ENCODE results near the gene BLTP2.
"Not testable (repeated sequence)": the region's sequence is repeated elsewhere in the genome, so short reads cannot be mapped to it uniquely, and the experiment has no call there.

Gene BLTP2

DNA sequence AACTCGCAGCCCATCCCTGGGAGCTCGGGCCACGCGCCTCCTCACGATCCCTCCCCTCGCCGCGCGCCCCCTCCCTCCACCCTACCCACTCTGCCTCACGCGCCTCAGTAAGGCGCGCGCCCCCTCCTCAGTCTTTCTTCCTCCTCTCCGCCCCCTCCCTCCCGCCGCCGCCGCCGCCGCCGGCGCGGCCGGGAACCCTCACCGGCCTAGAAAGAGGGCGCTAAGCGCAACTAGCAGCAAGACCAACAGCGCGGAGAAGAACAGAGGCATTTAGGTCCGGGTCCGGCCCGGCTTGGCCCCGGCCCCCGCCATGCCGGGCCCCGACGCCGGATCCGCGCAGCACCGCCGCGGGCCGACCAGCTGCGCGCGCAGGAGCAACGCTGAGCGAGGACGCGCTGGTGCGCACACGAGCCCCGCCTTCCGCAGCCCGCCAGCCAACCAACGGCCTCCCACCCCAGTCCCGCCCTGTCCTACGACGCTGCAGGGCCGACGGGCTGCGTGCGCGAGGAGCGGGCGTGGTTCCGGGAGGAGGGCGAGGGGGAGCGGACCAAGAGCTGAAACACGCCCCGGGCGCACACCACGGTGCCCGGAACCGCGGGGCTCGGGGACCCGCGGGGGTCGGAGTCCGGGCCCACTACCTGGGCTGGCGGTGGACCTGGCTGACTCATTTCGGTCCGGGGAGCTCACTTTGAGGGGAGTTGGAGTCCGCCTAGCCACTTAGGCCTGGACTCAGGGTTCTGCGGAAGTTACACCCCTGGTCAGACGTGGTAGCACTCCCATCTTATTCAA is at the start of gene BLTP2:
Gene BLTP2, minus strand, starts transcription at position 372 of the 789 bp plus-strand sequence. Its CDS starts 102 bp downstream, at position 270.
- DNase-seq: peak; percentile 95

DNA sequence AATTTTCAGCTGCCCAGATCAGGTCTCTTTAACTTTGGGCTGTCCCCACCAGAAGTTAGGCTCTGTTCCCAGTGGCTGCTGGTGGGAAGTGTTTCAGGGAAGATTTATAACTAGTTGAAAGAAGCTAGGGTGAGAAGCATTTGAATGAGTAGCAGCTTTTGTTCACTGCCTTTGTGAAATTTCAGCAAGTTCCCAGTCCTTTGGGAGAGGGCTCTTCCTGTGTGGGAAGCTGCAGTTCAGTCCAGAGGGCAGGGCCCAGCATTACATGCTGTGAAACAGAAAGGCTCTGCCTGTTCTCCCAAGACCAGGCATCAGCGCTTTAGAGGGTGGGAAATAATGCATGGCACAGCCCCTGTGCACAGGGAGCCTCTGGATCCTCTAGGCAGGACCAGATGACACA is 48.9 kb upstream of the BLTP2 start:
- DNase-seq: no peak

DNA sequence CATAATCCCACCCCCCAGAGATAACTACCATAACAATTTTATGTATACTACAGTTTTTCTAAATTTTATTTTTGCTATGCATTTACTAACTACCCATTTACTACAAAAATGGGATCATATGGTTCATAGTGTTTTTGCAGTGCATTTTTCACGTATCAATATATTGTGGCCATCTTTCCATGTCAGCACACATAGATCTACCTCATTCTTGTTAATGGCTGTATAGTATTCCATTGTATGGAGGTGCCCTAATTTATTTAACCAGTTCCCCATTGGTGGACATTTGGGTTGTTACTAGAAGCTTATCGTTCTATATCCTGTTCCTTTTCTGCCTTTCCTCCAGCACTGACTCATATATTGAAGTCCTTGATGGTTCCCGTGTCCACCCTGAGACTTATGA is 44.1 kb upstream of the BLTP2 start:
- DNase-seq: no peak

DNA sequence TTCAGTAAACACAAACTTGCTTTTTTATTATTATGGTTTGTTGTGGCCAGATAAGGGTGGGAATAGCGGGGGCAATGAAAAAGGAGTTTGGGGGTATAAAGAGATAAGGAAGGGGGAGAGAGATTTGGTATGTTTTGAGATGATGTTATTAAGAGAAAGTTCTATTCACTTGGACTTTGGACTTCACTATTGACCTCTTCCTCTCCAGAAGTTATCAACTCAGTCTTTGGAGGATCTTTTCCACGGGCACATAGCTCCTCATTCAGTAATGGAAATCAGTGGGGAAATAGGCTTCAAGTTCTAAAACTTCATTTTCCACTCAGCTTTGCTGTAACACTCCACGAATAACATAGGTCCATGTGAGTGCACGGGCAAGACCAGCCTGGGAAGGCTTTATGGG is 43.5 kb upstream of the BLTP2 start:
- no peak for DNase-seq

DNA sequence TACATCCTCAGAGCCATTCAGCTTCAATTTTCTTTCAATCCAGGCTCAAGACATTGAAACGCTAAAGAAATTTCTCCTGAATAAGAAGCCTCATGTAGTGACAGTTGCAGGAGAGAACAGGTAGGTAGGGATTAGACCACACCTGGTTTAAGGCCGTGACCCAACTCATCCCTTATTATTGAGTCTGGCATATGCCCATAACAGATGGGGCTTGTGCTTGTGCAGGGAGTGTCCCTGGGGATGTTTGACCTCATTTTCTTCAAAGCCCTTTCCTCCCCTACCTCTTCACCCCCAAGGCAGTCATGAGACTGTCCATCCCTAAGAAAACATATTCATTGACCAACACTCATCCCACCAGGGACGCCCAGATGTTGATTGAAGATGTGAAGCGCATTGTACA is 41.3 kb upstream of the BLTP2 start:
- DNase-seq: no peak

DNA sequence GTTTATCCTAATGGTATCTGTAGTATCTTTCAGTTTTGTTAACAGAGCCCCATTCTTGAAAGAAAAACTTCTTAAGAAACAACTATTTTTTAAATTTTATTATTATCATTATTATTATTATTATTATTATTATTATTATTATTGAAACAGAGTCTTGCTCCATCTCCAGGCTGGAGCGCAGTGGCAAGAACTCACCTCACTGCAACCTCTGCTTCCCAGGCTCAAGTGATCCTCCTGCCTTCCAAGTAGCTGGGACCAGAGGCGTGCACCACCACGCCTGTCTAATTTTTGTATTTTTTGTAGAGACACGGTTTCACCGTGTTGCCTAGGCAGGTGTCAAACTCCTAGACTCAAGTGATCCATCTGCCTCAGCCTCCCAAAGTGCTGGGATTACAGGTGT is 40.4 kb upstream of the BLTP2 start:
- DNase-seq: no peak

DNA sequence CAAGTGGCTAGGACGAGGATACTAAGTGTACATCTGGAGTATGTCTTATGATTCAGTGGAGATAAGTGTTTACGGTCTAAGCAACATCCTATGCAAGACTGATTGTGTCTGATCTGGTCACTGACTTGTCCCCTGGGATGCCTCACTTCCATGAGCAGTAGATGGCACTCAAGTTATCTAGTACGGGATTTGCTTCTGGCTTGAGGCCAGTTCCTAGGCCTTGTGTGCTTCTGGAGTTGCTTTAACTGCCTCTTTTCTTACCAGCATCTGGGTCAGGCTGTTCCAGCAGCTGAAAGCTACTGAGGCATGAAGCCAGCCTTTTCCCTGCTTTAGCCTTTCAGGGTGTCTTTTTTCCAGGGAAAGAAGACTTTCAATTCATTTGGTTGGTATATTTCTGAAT is 40.0 kb upstream of the BLTP2 start:
- no peak for DNase-seq

DNA sequence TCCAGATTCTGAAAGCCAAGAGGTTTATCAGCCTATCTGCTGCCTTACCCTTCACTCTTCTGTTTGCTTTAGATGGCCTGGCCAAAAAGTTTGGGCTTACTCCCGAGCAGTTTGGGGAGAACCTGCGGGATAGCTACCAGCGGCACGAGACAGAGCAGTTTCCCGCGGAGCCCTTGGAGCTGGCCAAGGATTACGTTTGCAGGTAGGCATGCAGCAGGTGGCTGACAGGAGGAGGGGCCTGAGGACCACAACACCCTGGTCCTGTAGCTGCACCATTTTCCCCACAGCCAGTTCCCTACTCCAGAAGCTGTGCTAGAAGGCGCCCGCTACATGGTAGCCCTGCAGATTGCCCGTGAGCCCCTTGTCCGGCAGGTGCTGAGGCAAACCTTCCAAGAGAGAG is 37.7 kb upstream of the BLTP2 start:
- DNase-seq: no peak

DNA sequence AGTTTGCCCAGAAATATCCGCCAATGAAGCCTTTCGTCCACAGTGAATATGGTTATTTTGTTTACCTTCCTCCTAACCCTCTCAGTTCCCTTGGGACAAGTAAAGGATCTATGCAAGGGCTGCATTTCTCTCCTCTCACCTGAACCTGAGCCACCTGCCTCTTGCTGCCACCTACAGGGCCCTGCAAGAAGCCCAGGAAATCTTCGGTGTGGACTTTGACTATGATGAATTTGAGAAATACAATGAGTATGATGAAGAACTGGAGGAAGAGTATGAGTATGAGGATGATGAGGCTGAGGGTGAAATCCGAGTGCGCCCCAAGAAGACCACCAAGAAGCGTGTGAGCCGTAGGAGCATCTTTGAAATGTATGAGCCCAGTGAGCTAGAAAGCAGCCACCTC is 31.0 kb upstream of the BLTP2 start:
- DNase-seq: no peak

DNA sequence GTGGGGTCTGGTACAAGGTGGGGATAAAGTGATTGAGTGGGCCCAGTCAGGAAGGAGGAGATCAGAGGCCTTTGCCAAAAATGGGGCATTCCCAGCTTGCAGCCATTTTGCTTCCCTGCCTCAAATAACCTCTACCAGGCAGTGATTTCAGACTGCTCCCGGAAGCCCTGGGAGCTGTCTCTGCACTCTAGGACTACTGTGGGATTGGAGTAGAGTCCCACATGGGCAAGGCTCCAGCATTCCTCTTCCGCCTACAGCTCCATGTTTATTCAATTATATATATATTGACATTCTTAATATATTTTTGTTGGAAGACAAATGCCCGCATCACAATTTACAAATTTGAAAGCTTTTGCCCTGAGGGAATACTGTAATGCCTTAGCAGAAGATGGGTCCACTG is 30.5 kb upstream of the BLTP2 start:
- no peak for DNase-seq

DNA sequence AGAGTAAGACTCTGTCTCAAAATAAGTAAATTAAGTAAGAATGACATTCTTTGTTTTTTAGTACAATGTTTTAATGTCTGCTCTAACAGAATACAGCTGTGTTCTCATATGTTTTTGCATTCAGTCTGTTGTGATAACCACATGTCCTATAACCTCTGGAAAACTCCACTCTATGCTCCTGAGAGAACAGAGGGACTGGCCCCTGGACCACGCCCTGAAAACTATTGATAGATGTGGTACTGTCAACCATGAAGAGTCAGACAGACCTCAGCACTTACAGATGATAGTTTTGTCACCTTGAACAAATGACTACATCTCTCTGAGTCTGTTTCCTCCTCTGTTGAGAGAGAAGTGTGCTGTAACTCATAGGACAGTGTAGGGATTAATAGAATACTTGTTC is 25.0 kb upstream of the BLTP2 start:
- no peak for DNase-seq

DNA sequence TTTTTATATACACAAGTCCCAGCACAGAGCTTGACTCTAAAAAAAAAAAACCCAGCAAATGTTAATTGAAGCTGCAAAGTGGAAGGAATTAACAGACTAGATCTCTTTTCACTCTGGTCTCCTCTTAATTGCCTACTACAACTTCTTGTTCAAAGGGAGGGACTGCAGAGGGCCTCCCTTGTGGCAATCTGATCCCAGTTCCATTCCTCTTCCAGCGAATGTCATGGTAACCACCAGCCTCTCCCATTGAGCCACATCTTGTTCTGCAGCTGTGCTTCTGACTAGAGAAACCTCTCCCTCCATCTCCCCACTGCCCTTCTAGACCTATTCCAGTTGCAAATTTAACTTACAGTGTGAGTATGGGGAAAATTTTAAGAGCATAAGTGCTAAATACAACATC is 22.9 kb upstream of the BLTP2 start:
- DNase-seq: no peak

DNA sequence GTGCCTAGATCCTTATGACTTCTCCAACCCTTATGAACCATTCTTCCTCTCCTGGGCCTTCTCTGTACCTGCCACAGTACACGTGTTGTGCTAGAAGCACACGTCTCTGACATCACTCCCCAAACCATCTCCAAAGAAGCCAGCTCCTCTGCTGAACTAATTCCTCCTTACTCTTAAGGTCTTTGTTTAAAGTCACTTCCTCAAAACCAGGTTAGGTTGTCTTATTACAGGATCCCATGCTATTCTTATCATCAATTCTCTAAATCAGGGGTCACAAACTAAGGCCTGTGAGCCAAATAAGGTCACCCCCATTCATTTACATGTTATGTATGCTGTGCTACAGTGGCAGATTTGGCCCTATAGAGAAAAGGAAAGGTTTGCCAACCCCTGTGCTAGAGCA is 21.0 kb upstream of the BLTP2 start:
- no peak for DNase-seq

DNA sequence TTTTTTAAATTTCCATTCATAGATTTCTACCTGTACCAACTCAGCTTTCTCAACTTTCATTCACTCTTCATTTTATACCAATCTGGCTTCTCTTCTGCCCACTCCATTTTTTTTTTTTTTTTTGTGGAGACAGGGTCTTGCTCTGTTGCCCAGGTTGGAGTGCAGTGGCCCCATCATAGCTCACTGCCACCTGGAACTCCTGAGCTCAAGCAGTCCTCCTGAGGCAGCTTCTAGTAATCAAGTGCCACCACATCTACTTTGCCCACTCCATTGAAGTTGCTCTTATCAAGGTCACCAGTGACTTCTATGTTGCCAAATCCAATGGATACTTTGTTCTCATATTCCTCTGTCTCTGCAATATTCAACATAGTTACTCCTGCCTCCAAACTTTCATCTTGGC is 18.8 kb upstream of the BLTP2 start:
- DNase-seq: no peak

DNA sequence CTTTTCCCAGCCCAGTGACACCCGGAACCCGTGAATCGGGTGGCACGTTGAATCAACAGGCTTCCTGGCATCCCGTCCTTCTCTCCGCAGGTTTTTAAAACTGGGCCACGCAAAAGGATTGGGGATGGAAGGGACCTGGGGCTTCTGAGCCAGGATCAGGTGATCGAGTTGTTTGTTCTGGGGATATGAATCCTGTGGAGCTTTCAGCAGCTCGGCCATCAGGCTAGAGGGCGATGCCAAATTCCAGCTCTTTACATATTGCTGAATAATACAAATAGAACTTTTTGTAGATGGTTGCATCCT is 17.5 kb upstream of the BLTP2 start:
- DNase-seq: no peak

DNA sequence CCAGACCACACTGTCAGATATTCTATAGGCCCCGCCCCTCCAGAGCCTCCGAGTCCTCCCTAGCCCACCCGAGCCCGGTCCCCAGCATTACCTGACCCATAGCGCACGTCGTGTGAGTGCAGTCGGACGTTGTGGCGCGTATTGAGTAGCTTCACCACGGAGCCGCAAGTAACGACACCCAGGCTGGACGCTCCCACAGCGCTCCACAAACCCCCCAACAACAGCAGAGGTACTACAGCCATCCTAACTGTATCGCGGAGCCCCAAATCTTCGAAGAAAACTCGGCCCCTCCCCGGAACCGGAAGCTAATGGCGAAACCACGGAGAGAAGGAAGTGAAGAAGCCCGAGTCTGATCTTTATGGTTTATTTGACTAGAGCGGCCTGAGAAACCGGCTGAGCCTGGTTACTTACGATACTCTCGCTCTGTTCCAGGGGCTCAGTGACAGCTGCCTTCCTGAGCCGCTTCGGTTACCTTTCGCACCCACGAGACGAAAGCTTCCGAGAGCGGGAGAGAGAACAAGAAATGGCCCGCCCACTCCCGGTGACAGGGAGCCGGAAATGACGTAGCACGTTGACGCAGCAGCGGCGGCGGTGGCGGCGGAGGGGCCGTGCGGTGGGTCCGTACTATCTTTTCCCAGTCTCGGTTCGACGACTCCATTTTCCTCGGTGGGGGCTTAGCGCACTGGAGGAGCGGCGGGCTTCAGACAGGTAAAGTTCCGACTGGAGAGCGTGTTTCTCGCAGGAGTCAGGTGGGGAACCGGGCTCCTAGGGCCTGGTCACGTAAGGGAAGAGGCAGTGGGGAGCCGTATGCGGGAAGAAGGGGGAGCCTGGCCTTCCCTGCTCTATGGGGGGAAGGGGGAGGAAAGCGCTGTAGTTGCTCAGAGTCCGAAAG is 16.9 kb upstream of the BLTP2 start, which contains the start of the genes SDF2 and SUPT6H:
Gene SDF2, minus strand, starts transcription at position 272 of the 892 bp plus-strand sequence. Its CDS starts 30 bp downstream, at position 242.
Gene SUPT6H, plus strand, starts transcription at position 571 of the 892 bp plus-strand sequence. CDS start 11,197 bp downstream, outside the sequence.
- DNase-seq: peak; percentile 80

DNA sequence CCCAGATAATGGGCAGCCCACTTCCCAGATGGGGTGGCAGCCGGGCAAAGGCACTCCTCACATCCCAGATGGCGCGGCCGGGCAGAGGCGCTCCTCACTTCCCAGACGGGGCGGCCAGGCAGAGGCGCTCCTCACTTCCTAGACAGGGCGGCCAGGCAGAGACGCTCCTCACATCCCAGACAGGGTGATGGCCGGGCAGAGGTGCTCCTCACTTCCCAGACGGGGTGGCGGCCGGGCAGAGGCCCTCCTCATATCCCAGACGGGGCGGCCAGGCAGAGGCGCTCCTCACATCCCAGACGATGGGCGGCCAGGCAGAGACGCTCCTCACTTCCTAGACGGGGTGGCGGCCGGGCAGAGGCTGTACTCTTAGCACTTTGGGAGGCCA is 14.5 kb upstream of the BLTP2 start:
- DNase-seq: not testable (repeated sequence)

DNA sequence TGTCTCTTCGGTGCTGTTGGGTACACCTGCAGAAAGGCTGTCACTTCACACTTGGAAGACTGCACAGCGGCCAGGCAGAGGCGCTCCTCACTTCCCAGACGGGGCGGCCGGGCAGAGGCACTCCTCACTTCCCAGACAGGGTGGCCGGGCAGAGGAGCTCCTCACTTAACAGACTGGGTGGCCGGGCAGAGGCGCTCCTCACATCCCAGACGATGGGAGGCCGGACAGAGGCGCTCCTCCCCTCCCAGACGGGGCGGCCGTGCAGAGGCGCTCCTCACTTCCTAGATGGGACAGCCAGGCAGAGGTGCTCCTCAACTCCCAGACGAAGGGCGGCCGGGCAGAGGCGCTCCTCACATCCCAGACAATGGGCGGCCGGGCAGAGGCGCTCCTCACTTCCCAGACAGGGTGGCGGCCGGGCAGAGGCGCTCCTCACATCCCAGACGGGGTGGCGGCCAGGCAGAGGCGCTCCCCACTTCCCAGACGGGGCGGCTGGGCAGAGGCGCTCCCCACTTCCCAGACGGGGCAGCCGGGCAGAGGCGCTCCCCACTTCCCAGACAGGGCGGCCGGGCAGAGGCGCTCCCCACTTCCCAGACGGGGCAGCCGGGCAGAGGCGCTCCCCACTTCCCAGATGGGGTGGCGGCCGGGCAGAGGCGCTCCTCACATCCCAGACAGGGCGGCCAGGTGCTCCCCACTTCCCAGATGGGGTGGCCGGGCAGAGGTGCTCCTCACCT is 14.0 kb upstream of the BLTP2 start:
- DNase-seq: not testable (repeated sequence)

DNA sequence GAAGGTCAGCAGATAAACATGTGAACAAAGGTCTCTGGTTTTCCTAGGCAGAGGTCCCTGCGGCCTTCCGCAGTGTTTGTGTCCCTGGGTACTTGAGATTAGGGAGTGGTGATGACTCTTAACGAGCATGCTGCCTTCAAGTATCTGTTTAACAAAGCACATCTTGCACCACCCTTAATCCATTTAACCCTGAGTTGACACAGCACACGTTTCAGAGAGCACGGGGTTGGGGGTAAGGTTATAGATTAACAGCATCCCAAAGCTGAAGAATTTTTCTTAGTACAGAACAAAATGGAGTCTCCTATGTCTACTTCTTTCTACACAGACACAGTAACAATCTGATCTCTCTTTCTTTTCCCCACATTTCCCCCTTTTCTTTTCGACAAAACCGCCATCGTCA is 13.4 kb upstream of the BLTP2 start:
- not testable (repeated sequence) for DNase-seq

DNA sequence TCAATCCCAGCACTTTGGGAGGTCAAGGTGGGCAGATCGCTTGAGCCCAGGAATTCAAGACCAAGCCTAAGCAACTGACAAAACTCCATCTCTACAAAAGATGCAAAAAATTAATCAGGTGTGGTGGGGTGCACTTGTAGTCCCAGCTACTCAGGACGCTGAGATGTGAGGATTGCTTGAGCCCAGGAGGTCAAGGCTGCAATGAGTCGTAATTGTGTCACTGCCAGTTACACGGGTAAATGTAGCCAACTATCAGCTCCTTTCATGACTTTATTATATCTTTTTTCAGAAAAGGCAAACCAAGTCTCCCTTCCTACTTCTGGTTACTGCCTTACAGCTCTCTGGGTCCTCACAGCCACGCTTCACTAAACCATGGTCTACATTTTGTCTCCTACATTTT is 12.8 kb upstream of the BLTP2 start:
- no peak for DNase-seq

DNA sequence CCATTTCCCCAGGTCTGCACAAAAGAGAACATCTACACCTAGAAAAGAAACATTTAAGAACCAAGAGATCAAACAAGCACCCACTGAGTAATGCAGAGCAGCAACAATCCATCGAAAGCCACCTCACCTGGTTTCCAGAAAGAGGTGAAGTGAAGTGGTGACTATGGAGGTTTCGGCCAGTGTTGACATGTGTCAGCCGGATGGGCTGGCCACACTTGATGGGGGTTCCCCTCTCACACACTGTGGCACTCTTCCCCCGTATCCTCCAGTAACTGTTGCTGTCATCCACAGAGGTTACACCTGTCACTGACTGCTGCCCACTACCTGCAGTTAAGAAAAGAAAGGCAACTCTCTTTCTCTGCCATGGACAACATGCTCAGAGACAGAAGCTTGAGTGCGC is 10.2 kb upstream of the BLTP2 start:
- no peak for DNase-seq

DNA sequence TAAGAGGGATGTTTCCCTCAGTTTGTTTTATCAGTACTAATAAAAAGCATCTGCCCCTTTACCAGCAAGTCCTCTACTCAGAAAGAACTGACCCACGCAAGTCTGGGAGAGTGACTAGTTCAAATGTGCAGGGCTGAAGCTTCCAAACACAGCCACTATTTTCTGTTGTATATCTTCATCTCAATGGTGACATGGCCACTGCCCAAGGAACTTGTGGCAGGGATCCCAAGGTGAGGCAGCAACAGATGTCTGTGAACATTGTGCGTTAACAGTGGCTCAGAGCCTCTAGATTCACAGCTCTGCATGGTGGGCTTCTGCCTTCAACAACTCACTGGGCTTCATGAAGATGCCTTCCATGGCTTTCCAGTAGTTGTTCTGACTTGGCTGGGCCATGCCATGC is 3.7 kb upstream of the BLTP2 start:
- DNase-seq: no peak

DNA sequence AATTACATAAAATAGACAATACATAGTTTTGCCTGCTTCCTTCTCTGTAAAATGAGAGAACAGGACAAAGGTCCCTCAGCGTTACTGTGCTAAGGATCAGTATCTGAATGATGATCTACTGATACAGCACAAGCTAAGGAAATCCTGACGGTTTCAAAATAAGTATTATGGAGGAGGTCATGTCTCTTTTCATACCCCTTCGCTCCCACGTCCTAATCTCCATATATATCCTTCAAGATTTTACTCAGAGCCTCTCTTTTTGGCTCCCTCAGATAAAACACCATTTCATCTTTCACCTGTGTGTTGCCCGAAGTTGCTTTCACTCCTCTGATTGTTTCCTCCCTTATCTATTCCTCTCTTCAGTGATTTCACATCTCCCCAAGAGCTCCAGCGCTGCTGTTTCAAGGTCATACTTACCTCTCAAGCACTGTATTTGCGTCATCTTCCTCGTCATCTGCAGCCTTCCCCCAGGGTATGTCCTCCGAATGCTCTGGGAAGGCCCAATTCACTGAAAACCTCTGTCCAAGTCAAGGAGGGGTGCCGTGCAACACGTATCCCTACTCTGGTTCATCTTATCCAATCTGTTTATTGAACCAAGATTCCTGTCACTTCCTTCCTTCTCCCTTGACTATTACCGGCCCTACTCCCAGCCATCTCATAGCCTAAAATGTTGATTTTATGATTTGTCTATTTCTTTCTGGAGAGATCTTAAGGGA is 1.2 kb upstream of the BLTP2 start:
- DNase-seq: no peak

Measured in NCI-H226 (cell line).